IMR-90 (cell line): ENCODE data around the gene CRAMP1. TPM values are rescaled to one million over a fixed set of nuclear protein-coding genes. Genes with fewer than 3 reads are reported as not detected.

Experiments
- ATAC-seq: fragments of 200-7000 bp; cut with Tn5 transposase; 2 replicates; pipeline ENCODE4 v1.9.1; 2020; ENCODE audit warnings: low read depth, mild to moderate bottlenecking, moderate library complexity
- BruUV-seq: library from RNA; stranded (reverse); fragments of 400-500 nt; replicated peaks from 2 replicates; lab custom pipeline; 2021; lab: Mats Ljungman, UMichigan
- CTCF ChIA-PET: fragments of 300-600 bp; formaldehyde crosslinking; extraction: SDS; loops from one replicate; lab custom pipeline; 2021; ENCODE audit warnings: antibody characterized with exemption; lab: Yijun Ruan, JAX
- POLR2A ChIA-PET: fragments of 300-600 bp; sonication (Branson Sonifier 250); formaldehyde crosslinking; loops from one replicate; lab custom pipeline; 2022; ENCODE audit warnings: antibody characterized with exemption; ENCODE audit not compliant: unreplicated experiment; lab: Charles Lee
- DNase-seq: peaks from one replicate; pipeline ENCODE4 v3.0.0; 2013
- H2AFZ ChIP-seq: replicated peaks from 2 replicates; pipeline ENCODE3; 2013; ENCODE audit warnings: low read length, mild to moderate bottlenecking; ENCODE audit not compliant: poor library complexity
- H2AK5ac ChIP-seq: 2 replicates; pipeline ENCODE4 v1.6.1; 2013; ENCODE audit warnings: low read depth, low read length, inconsistent platforms
- H2AK9ac ChIP-seq: replicated peaks from 2 replicates; pipeline ENCODE3; 2013; ENCODE audit warnings: mild to moderate bottlenecking, low read depth, low read length, moderate library complexity; ENCODE audit not compliant: poor library complexity
- H2BK120ac ChIP-seq: 2 replicates; pipeline ENCODE4 v1.6.1; 2013; ENCODE audit warnings: low read depth, low read length, inconsistent platforms
- H2BK15ac ChIP-seq: 3 replicates; pipeline ENCODE4 v1.6.1; 2013; ENCODE audit warnings: low read depth, low read length, inconsistent platforms
- H2BK20ac ChIP-seq: 2 replicates; pipeline ENCODE4 v1.6.1; 2013; ENCODE audit warnings: low read depth, mild to moderate bottlenecking, inconsistent platforms, low read length, moderate library complexity
- H2BK5ac ChIP-seq: 2 replicates; pipeline ENCODE4 v1.6.1; 2013; ENCODE audit warnings: mild to moderate bottlenecking, low read depth, low read length, inconsistent platforms; ENCODE audit not compliant: poor library complexity, severe bottlenecking
- H3K14ac ChIP-seq: replicated peaks from 2 replicates; pipeline ENCODE4 v1.6.1; 2013; ENCODE audit warnings: low read depth, low read length, inconsistent platforms
- H3K18ac ChIP-seq: 2 replicates; pipeline ENCODE4 v1.6.1; 2013; ENCODE audit warnings: low read depth, low read length, control low read depth
- H3K23ac ChIP-seq: 2 replicates; pipeline ENCODE4 v1.6.1; 2013; ENCODE audit warnings: low read depth, low read length, inconsistent platforms
- H3K27ac ChIP-seq: 2 replicates; pipeline ENCODE4 v1.5.1; 2013; ENCODE audit warnings: mild to moderate bottlenecking, control low read depth, low read length; ENCODE audit not compliant: insufficient read depth
- H3K27me3 ChIP-seq: 2 replicates; pipeline ENCODE4 v1.6.1; 2013; ENCODE audit warnings: low read length; ENCODE audit not compliant: control insufficient read depth, insufficient read depth
- H3K36me3 ChIP-seq: 2 replicates; pipeline ENCODE4 v1.6.1; 2013; ENCODE audit warnings: low read length, mixed read lengths; ENCODE audit not compliant: control insufficient read depth, insufficient read depth
- H3K4ac ChIP-seq: 2 replicates; pipeline ENCODE4 v1.6.1; 2013; ENCODE audit warnings: low read depth, low read length, inconsistent platforms
- H3K4me1 ChIP-seq: 2 replicates; pipeline ENCODE4 v1.6.1; 2013; ENCODE audit warnings: low read length, mixed read lengths; ENCODE audit not compliant: control insufficient read depth, insufficient read depth
- H3K4me2 ChIP-seq: 2 replicates; pipeline ENCODE4 v1.6.1; 2013; ENCODE audit warnings: low read depth, mild to moderate bottlenecking, control low read depth, low read length, moderate library complexity
- H3K4me3 ChIP-seq: 2 replicates; pipeline ENCODE4 v1.5.1; 2013; ENCODE audit warnings: low read depth, mild to moderate bottlenecking, control low read depth, low read length, moderate library complexity; ENCODE audit not compliant: insufficient read depth
- H3K56ac ChIP-seq: 2 replicates; pipeline ENCODE4 v1.6.1; 2013; ENCODE audit warnings: low read length, inconsistent platforms; ENCODE audit not compliant: insufficient read depth; ENCODE audit errors: extremely low read depth
- H3K79me1 ChIP-seq, 2 experiments: 2 replicates each; pipeline ENCODE4 v1.6.1; 2013; ENCODE audit warnings: low read length in 2 of 2, inconsistent platforms in 1 of 2, low read depth in 1 of 2
- H3K9ac ChIP-seq: 2 replicates; pipeline ENCODE4 v1.6.1; 2013; ENCODE audit warnings: low read depth, low read length, control low read depth
- H3K9me1 ChIP-seq: 2 replicates; pipeline ENCODE4 v1.6.1; 2013; ENCODE audit warnings: low read length, inconsistent platforms; ENCODE audit not compliant: insufficient read depth
- H3K9me3 ChIP-seq: 2 replicates; pipeline ENCODE4 v1.6.1; 2013; ENCODE audit warnings: low read length; ENCODE audit not compliant: control insufficient read depth, insufficient read depth
- H4K20me1 ChIP-seq: 2 replicates; pipeline ENCODE4 v1.6.1; 2013; ENCODE audit warnings: low read length, inconsistent platforms; ENCODE audit not compliant: insufficient read depth
- H4K5ac ChIP-seq: 2 replicates; pipeline ENCODE4 v1.6.1; 2013; ENCODE audit warnings: mild to moderate bottlenecking, low read depth, low read length, control low read depth
- H4K8ac ChIP-seq, 2 experiments: 2 replicates each; pipeline ENCODE4 v1.6.1; 2013; ENCODE audit warnings: low read depth in 2 of 2, low read length in 2 of 2, control low read depth in 1 of 2, inconsistent platforms in 1 of 2
- H4K91ac ChIP-seq: 2 replicates; pipeline ENCODE4 v1.6.1; 2013; ENCODE audit warnings: low read depth, low read length, inconsistent platforms; ENCODE audit not compliant: insufficient read depth
- CEBPB ChIP-seq: IDR thresholded peaks from 2 replicates; pipeline ENCODE4 v1.6.1; 2012; ENCODE audit warnings: low read depth, low read length, improper control_type of control experiment
- FOS ChIP-seq: fragments of 150-350 bp; IDR thresholded peaks from 2 replicates; pipeline ENCODE4 v1.6.1; 2016; ENCODE audit warnings: low read depth, low read length
- MAFK ChIP-seq: IDR thresholded peaks from 2 replicates; pipeline ENCODE4 v1.6.1; 2012; ENCODE audit warnings: low read depth, low read length, improper control_type of control experiment
- MAZ ChIP-seq: IDR thresholded peaks from 2 replicates; pipeline ENCODE4 v1.6.1; 2012; ENCODE audit warnings: low read depth, mild to moderate bottlenecking, low read length, improper control_type of control experiment, moderate library complexity, borderline replicate concordance
- MXI1 ChIP-seq: IDR thresholded peaks from 2 replicates; pipeline ENCODE4 v1.6.1; 2012; ENCODE audit warnings: low read depth, mild to moderate bottlenecking, low read length, moderate library complexity, borderline replicate concordance
- POLR2A ChIP-seq: IDR thresholded peaks from 2 replicates; pipeline ENCODE4 v1.6.1; 2012; ENCODE audit warnings: mild to moderate bottlenecking, low read depth, low read length
- RAD21 ChIP-seq: IDR thresholded peaks from 2 replicates; pipeline ENCODE4 v1.6.1; 2012; ENCODE audit warnings: low read length, improper control_type of control experiment
- RCOR1 ChIP-seq: IDR thresholded peaks from 2 replicates; pipeline ENCODE4 v1.6.1; 2012; ENCODE audit warnings: mild to moderate bottlenecking, low read length, improper control_type of control experiment; ENCODE audit not compliant: insufficient replicate concordance
- RFX5 ChIP-seq: IDR thresholded peaks from 2 replicates; pipeline ENCODE4 v1.8.0; 2012; ENCODE audit warnings: low read depth, mild to moderate bottlenecking, low read length, moderate library complexity
- SMC3 ChIP-seq: fragments of 150-350 bp; IDR thresholded peaks from 2 replicates; pipeline ENCODE4 v1.6.1; 2016; ENCODE audit warnings: low read depth, mild to moderate bottlenecking, antibody characterized with exemption, low read length, moderate library complexity
- WGBS, 2 experiments: methylation state at CpG; one replicate each; pipeline versions ENCODE4 v1.1.5 to v1.1.7; 2013; ENCODE audit warnings: missing lambda C conversion rate in 2 of 2; ENCODE audit not compliant: insufficient read length in 1 of 2; ENCODE audit errors: extremely low coverage in 2 of 2; 5-methylcytosine and 5-hydroxymethylcytosine counted together
- dilution Hi-C: fragments of 300-500 bp; cut with HindIII; formaldehyde crosslinking; loops from one replicate; pipeline ENCODE4 v1.14.3; 2018; ENCODE audit warnings: low sequenced_read_pairs; ENCODE audit not compliant: unreplicated experiment
- in situ Hi-C: fragments of 300-500 bp; cut with MboI; formaldehyde crosslinking; loops from 3 replicates; pipeline ENCODE4 v1.14.3; 2019; ENCODE audit warnings: low sequenced_read_pairs, inconsistent platforms, mixed read lengths
- intact Hi-C: fragments of 100-400 bp; cut with micrococcal nuclease; formaldehyde crosslinking; loops from 2 replicates; pipeline ENCODE4 v1.10.0; 2022
- polyA plus RNA-seq, 3 experiments: library from polyadenylated mRNA; depleted of rRNA; stranded (reverse); fragments of >200 nt; gene quantifications; 2 replicates each; pipeline ENCODE4 v1.2.3, GENCODE V29; 2012; ENCODE audit warnings: low replicate concordance in 1 of 3
- total RNA-seq: library from RNA; depleted of rRNA; stranded (reverse); fragments of >200 nt; gene quantifications from 2 replicates; pipeline ENCODE4 v1.2.3, GENCODE V29; 2012
- TF ChIP-seq, protein P1 (sequence below): fragments of 150-350 bp; IDR thresholded peaks from 2 replicates; pipeline ENCODE4 v1.6.1; 2017; ENCODE audit warnings: mild to moderate bottlenecking, antibody characterized with exemption, low read length, low read depth
- TF ChIP-seq, protein P2 (sequence below): fragments of 150-350 bp; IDR thresholded peaks from 2 replicates; pipeline ENCODE4 v1.6.1; 2016; ENCODE audit warnings: low read depth, mild to moderate bottlenecking, low read length, moderate library complexity, borderline replicate concordance

Gene CRAMP1
- total and polyA plus RNA-seq, 2 of the 4 experiments (the other 2 are of a cell fraction), result 3.2 to 12.0 TPM

DNA sequence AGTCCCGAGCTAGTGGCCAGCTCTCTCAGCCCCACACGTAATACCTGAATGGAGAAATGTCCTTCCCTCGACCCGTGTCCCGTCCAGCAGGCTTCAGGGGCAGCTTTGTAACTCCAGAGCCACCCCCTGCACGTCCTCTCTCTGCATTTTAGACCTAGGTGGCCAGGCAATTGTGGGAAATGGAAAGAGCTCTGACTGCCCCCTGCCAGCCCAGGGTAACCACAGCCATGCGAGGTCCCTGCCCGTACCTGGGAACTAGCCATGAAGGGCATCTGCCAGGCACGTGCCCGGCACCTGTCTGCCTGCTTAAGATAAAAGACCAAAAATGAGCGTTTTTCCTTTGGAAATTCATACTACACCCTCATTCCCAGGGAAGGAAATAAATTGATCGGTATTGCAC is 103.1 kb downstream of the CRAMP1 start:
- no peaks in the 10 kb centered on the region for H3K36me3 ChIP-seq
- no peak overlapping the region for H3K56ac ChIP-seq
- peaks cover 70% of the 10 kb centered on the region for H4K20me1 ChIP-seq
- 92% methylated on average over 9 of the region's 12 CpGs; no CpG with 5 or more reads in 1 of the 2 experiments for WGBS, 2 experiments
- no peak overlapping the region for H4K91ac ChIP-seq
- H4K8ac ChIP-seq, result no peak overlapping the region
- in situ Hi-C loops (no loop called here), dilution Hi-C loops (no loop called here), intact Hi-C loops (no loop called here)
- DNase-seq (no peak), ATAC-seq (no peak)
- H2BK120ac ChIP-seq, result no peak overlapping the region
- H2BK5ac ChIP-seq, result no peak overlapping the region
- no peak overlapping the region for H3K4me2 ChIP-seq
- ChIA-PET CTCF (no interaction called here), POLR2A (no interaction called here)
- H3K4ac ChIP-seq, result no peak overlapping the region
- no peak overlapping the region for H3K4me3 ChIP-seq
- H2BK15ac ChIP-seq, result no peak overlapping the region
- H3K9ac ChIP-seq, result no peak overlapping the region
- no peak overlapping the region for H2AFZ ChIP-seq
- H3K79me1 ChIP-seq, result peaks cover 27 to 82% of the 10 kb centered on the region in 2 experiments
- H2BK20ac ChIP-seq, result no peak overlapping the region
- H3K27ac ChIP-seq, result no peak overlapping the region
- H3K9me1 ChIP-seq, result peaks cover 29% of the 10 kb centered on the region
- H2AK9ac ChIP-seq, result no peak overlapping the region
- no peak overlapping the region for H3K14ac ChIP-seq
- H3K27me3 ChIP-seq, result no peaks in the 10 kb centered on the region
- H3K4me1 ChIP-seq, result peaks cover 7% of the 10 kb centered on the region
- no peak overlapping the region for H2AK5ac ChIP-seq
- no peak overlapping the region for H3K23ac ChIP-seq
- H4K5ac ChIP-seq, result no peak overlapping the region
- TF ChIP-seq SMC3, result no peak
- TF ChIP-seq, protein P1, sequence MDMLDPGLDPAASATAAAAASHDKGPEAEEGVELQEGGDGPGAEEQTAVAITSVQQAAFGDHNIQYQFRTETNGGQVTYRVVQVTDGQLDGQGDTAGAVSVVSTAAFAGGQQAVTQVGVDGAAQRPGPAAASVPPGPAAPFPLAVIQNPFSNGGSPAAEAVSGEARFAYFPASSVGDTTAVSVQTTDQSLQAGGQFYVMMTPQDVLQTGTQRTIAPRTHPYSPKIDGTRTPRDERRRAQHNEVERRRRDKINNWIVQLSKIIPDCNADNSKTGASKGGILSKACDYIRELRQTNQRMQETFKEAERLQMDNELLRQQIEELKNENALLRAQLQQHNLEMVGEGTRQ, result no peak
- TF ChIP-seq RAD21, result no peak
- no peak for TF ChIP-seq FOS
- no peak for TF ChIP-seq MAFK
- TF ChIP-seq, protein P2, sequence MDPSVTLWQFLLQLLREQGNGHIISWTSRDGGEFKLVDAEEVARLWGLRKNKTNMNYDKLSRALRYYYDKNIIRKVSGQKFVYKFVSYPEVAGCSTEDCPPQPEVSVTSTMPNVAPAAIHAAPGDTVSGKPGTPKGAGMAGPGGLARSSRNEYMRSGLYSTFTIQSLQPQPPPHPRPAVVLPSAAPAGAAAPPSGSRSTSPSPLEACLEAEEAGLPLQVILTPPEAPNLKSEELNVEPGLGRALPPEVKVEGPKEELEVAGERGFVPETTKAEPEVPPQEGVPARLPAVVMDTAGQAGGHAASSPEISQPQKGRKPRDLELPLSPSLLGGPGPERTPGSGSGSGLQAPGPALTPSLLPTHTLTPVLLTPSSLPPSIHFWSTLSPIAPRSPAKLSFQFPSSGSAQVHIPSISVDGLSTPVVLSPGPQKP, result no peak
- TF ChIP-seq MXI1, result no peak
- no peak for TF ChIP-seq RFX5
- TF ChIP-seq RCOR1, result no peak
- no peak; the same call in 1 of the 2 replicates for TF ChIP-seq CEBPB
- TF ChIP-seq MAZ, result no peak
- no peak for TF ChIP-seq POLR2A
- no TSS peak for BruUV-seq
- H3K9me3 ChIP-seq, result no peaks in the 10 kb centered on the region
- no peak overlapping the region for H3K18ac ChIP-seq
